Kidney (tissue), 14 donors: ENCODE measurements around the gene DUSP9. TPM values are rescaled to one million over a fixed set of nuclear protein-coding genes. Genes with fewer than 3 reads are reported as not detected.

Source experiments
- DNase-seq, 5 donors: peaks; one replicate each; pipeline ENCODE4 v3.0.0-alpha.2; 2013 to 2020
- FAIRE-seq: peaks from 2 replicates; lab custom pipeline; 2012; peaks lifted over from hg19 to GRCh38; lab: Jason Lieb, UNC
- H3K27ac ChIP-seq, 2 donors: one replicate each; pipeline ENCODE4 v1.7.0; 2013; ENCODE audit warnings: low read depth in 2 of 2, low read length in 2 of 2, inconsistent platforms in 1 of 2
- H3K27me3 ChIP-seq: one replicate; pipeline ENCODE4 v1.7.1; 2013; ENCODE audit warnings: low read length, inconsistent platforms; ENCODE audit not compliant: control insufficient read depth, insufficient read depth
- H3K36me3 ChIP-seq, 3 donors: one replicate each; pipeline versions ENCODE4 v1.7.0 to v1.7.1; 2013; ENCODE audit warnings: low read length in 3 of 3, control low read depth in 1 of 3, inconsistent platforms in 1 of 3; ENCODE audit not compliant: insufficient read depth in 3 of 3, control insufficient read depth in 2 of 3
- H3K4me1 ChIP-seq, 3 donors: one replicate each; pipeline versions ENCODE4 v1.7.0 to v1.7.1; 2013; ENCODE audit warnings: low read length in 3 of 3, inconsistent platforms in 1 of 3, low read depth in 1 of 3; ENCODE audit not compliant: control insufficient read depth in 2 of 3, insufficient read depth in 2 of 3
- H3K4me3 ChIP-seq, 3 donors: one replicate each; pipeline versions ENCODE4 v1.7.0 to v1.8.1; 2013; ENCODE audit warnings: low read length in 3 of 3, control low read depth in 1 of 3, inconsistent platforms in 1 of 3
- H3K9ac ChIP-seq, 3 donors: one replicate each; pipeline versions ENCODE4 v1.7.0 to v1.7.1; 2013; ENCODE audit warnings: low read length in 3 of 3, control low read depth in 1 of 3, inconsistent platforms in 1 of 3
- H3K9me3 ChIP-seq, 3 donors: one replicate each; pipeline versions ENCODE4 v1.7.0 to v1.7.1; 2013; ENCODE audit warnings: low read length in 3 of 3, control low read depth in 1 of 3, inconsistent platforms in 1 of 3; ENCODE audit not compliant: control insufficient read depth in 2 of 3, insufficient read depth in 1 of 3
- intact Hi-C: fragments of 100-400 bp; cut with DNase I; formaldehyde crosslinking; loops from one replicate; pipeline ENCODE4 v1.11.1; 2022
- polyA plus RNA-seq: library from polyadenylated mRNA; stranded (reverse); fragments of 350-450 nt; fragmentation: Illumina TruSeq; extraction: RNeasy Lipid Tissue Mini Kit (QIAGEN cat#74804); gene quantifications from one replicate; pipeline ENCODE4 v1.2.3, GENCODE V29; 2014; ENCODE audit warnings: low read depth, low replicate concordance; ENCODE audit not compliant: insufficient read depth
- total RNA-seq: library from RNA; stranded (reverse); fragmentation: NEBNext Ultra II Directional; extraction: Animal tissue kit (Norgen Biotek cat#: 25700); gene quantifications from one replicate; pipeline ENCODE4 v1.2.1, GENCODE V29; 2021
- TF ChIP-seq, protein P1 (sequence below): IDR thresholded peaks from 3 replicates; pipeline ENCODE4 v1.5.1; 2012; ENCODE audit warnings: mild to moderate bottlenecking, moderate library complexity, borderline replicate concordance; ENCODE audit not compliant: insufficient read depth; ENCODE audit errors: extremely low read depth
- donor health status: control.
- donor health status: control.
- donor health status: control.
- donor health status: control.
- donor health status: control.
- donor health status: DM: yes; HTN: yes; CAD: no.
- donor health status: Normal renal cell carcinoma (clear cell type).

Gene DUSP9
- total and polyA plus RNA-seq, 2 donors from 2014 or later: 4.7 to 81.4 TPM

GRCh38 chrX:153628665-153629064, 18.3 kb upstream of the DUSP9 start:
- TF ChIP-seq, protein P1, sequence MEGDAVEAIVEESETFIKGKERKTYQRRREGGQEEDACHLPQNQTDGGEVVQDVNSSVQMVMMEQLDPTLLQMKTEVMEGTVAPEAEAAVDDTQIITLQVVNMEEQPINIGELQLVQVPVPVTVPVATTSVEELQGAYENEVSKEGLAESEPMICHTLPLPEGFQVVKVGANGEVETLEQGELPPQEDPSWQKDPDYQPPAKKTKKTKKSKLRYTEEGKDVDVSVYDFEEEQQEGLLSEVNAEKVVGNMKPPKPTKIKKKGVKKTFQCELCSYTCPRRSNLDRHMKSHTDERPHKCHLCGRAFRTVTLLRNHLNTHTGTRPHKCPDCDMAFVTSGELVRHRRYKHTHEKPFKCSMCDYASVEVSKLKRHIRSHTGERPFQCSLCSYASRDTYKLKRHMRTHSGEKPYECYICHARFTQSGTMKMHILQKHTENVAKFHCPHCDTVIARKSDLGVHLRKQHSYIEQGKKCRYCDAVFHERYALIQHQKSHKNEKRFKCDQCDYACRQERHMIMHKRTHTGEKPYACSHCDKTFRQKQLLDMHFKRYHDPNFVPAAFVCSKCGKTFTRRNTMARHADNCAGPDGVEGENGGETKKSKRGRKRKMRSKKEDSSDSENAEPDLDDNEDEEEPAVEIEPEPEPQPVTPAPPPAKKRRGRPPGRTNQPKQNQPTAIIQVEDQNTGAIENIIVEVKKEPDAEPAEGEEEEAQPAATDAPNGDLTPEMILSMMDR: no peak
- no peak overlapping the region for H3K9ac ChIP-seq
- DNase-seq (peak in 2 of 5 donors; percentile 38 to 39), FAIRE-seq (no peak)
- H3K9me3 ChIP-seq: no peaks in the 10 kb centered on the region
- no peaks in the 10 kb centered on the region for H3K27me3 ChIP-seq
- intact Hi-C loops: no loop called here
- H3K27ac ChIP-seq: no peak overlapping the region
- no peaks in the 10 kb centered on the region for H3K36me3 ChIP-seq
- no peak overlapping the region for H3K4me3 ChIP-seq
- peaks cover 0 to 2% (median 0%) of the 10 kb centered on the region in 3 donors for H3K4me1 ChIP-seq

- no peaks in the 10 kb centered on the region for H3K27me3 ChIP-seq
- H3K9me3 ChIP-seq: no peaks in the 10 kb centered on the region
- intact Hi-C loops: no loop called here
- H3K36me3 ChIP-seq: no peaks in the 10 kb centered on the region
- H3K27ac ChIP-seq: no peak overlapping the region
- no peak overlapping the region for H3K9ac ChIP-seq
- no peak for FAIRE-seq
- no peak for DNase-seq
- H3K4me3 ChIP-seq: no peak overlapping the region
- no peaks in the 10 kb centered on the region for H3K4me1 ChIP-seq
- TF ChIP-seq, protein P1: no peak
These were observed 15.7 kb upstream of the DUSP9 start for GRCh38 chrX:153631346-153631745.

GRCh38 chrX:153631907-153632594, 15.0 kb upstream of the DUSP9 start:
- Histone ChIP-seq H3K4me3 (no peak overlapping the region), H3K9me3 (no peaks in the 10 kb centered on the region), H3K4me1 (no peaks in the 10 kb centered on the region), H3K9ac (no peak overlapping the region), H3K27me3 (no peaks in the 10 kb centered on the region), H3K27ac (no peak overlapping the region), H3K36me3 (no peaks in the 10 kb centered on the region)
- DNase-seq (no peak), FAIRE-seq (no peak)
- TF ChIP-seq, protein P1: no peak
- intact Hi-C loops: no loop called here

DNA sequence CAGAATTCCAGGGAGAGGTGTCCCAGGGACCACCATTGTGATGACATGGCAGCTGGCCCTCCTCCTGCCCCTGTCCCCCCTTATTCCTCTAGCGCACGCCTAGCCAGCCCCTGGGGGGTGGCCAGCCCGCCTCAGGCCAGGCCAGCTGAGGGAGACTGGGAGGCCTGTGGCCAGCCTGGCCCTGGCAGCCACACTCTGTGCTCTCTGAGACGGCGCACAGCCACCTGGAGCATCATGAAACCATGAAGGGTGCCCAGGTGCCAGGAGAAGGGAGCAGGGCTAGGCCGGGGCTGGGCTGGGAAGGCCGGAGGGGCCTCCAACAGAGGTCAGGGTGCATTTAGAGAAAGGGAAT, 14.4 kb upstream of the DUSP9 start:
- H3K27me3 ChIP-seq: no peaks in the 10 kb centered on the region
- H3K27ac ChIP-seq: no peak overlapping the region
- H3K9ac ChIP-seq: no peak overlapping the region
- intact Hi-C loops: no loop called here
- no peaks in the 10 kb centered on the region for H3K36me3 ChIP-seq
- H3K4me1 ChIP-seq: no peaks in the 10 kb centered on the region
- H3K9me3 ChIP-seq: no peaks in the 10 kb centered on the region
- TF ChIP-seq, protein P1: no peak
- no peak for FAIRE-seq
- no peak for DNase-seq
- no peak overlapping the region for H3K4me3 ChIP-seq
